HT-29 (cell line): ENCODE data around the gene PWWP2B. TPM values are rescaled to one million over a fixed set of nuclear protein-coding genes. Genes with fewer than 3 reads are reported as not detected.
"Not testable (repeated sequence)": the region's sequence is repeated elsewhere in the genome, so short reads cannot be mapped to it uniquely, and the experiment has no call there.

ENCODE experiments used
- DNase-seq: peaks from one replicate; pipeline ENCODE4 v3.0.0-alpha.2; 2015; ENCODE audit warnings: low spot score
- total RNA-seq: library from RNA; depleted of rRNA; stranded (reverse); fragments of >200 nt; shearing (Covaris generic); gene quantifications from 2 replicates; pipeline ENCODE4 v1.2.3, GENCODE V29; 2014

PWWP2B gene
- total RNA-seq, 1 experiment from 2014 or later, result 73.4 TPM

- DNase-seq, result no peak
Observed at GRCh38 chr10:132431537-132432175, 34.7 kb downstream of the PWWP2B start.

GRCh38 chr10:132432176-132432540, 35.2 kb downstream of the PWWP2B start:
- DNase-seq, result no peak

GRCh38 chr10:132433671-132434340, 36.8 kb downstream of the PWWP2B start:
- DNase-seq, result no peak

GRCh38 chr10:132434405-132435005, 37.5 kb downstream of the PWWP2B start:
- DNase-seq, result peak; percentile 48

- not testable (repeated sequence) for DNase-seq
Observed at GRCh38 chr10:132435320-132435719, 38.3 kb downstream of the PWWP2B start.

GRCh38 chr10:132436096-132436495, 39.1 kb downstream of the PWWP2B start:
- DNase-seq, result not testable (repeated sequence)

- no peak for DNase-seq
Observed at GRCh38 chr10:132436861-132437410, 39.9 kb downstream of the PWWP2B start.

- DNase-seq, result no peak
Observed at GRCh38 chr10:132437541-132437950, 40.5 kb downstream of the PWWP2B start.

GRCh38 chr10:132438091-132439024, 41.4 kb downstream of the PWWP2B start:
- DNase-seq, result no peak

- DNase-seq, result no peak
Observed at GRCh38 chr10:132439025-132439388, 42.0 kb downstream of the PWWP2B start.

- DNase-seq, result no peak
Observed at GRCh38 chr10:132439424-132440163, 42.6 kb downstream of the PWWP2B start.

GRCh38 chr10:132440791-132441565, 44.0 kb downstream of the PWWP2B start:
- DNase-seq, result no peak

GRCh38 chr10:132441818-132442524, 45.0 kb downstream of the PWWP2B start:
- no peak for DNase-seq

GRCh38 chr10:132442636-132443035, 45.6 kb downstream of the PWWP2B start:
- DNase-seq, result no peak

GRCh38 chr10:132443605-132443982, 46.6 kb downstream of the PWWP2B start:
- DNase-seq, result peak; percentile 59

GRCh38 chr10:132443983-132444876, 47.2 kb downstream of the PWWP2B start:
- no peak for DNase-seq

- no peak for DNase-seq
Observed at GRCh38 chr10:132444877-132445351, 47.9 kb downstream of the PWWP2B start.

- no peak for DNase-seq
Observed at GRCh38 chr10:132445516-132446194, 48.7 kb downstream of the PWWP2B start.
